SU-DHL-6 (cell line): ENCODE data around the gene SBF1.

Experiments used
- H2AFZ ChIP-seq: fragments of 200-600 bp; sonication (generic); 2 replicates; pipeline ENCODE4 v1.6.1; 2014; ENCODE audit warnings: low read depth, mild to moderate bottlenecking, moderate library complexity, mixed read lengths, antibody characterized with exemption, low read length; ENCODE audit not compliant: severe bottlenecking
- H3F3A ChIP-seq: fragments of 200-600 bp; shearing (Covaris generic); 2 replicates; pipeline ENCODE4 v1.6.0; 2016; ENCODE audit warnings: antibody characterized with exemption, mild to moderate bottlenecking; ENCODE audit not compliant: insufficient read depth
- H3K27ac ChIP-seq: fragments of 200-600 bp; sonication (generic); 2 replicates; pipeline ENCODE4 v1.5.1; 2016; ENCODE audit warnings: low read depth, mild to moderate bottlenecking, low read length, moderate library complexity, mixed read lengths
- H3K27me3 ChIP-seq: fragments of 200-600 bp; sonication (generic), shearing (Covaris generic); 2 replicates; pipeline ENCODE4 v1.6.0; 2014; ENCODE audit warnings: mild to moderate bottlenecking, low read length
- H3K36me3 ChIP-seq: fragments of 200-600 bp; sonication (generic); 2 replicates; pipeline ENCODE4 v1.6.1; 2014; ENCODE audit warnings: mild to moderate bottlenecking, low read length, mixed read lengths
- H3K4me2 ChIP-seq: fragments of 300-600, 200-600 bp; shearing (Covaris generic), sonication (generic); 2 replicates; pipeline ENCODE4 v1.6.0; 2014; ENCODE audit warnings: low read length, low read depth, mild to moderate bottlenecking; ENCODE audit not compliant: poor library complexity, severe bottlenecking
- H3K4me3 ChIP-seq: fragments of 200-600 bp; sonication (generic); 2 replicates; pipeline ENCODE4 v1.5.1; 2014; ENCODE audit warnings: antibody characterized with exemption, low read length, mild to moderate bottlenecking, mixed read lengths; ENCODE audit not compliant: insufficient read depth, poor library complexity, severe bottlenecking
- H3K79me2 ChIP-seq: fragments of 200-600 bp; sonication (generic); 2 replicates; pipeline ENCODE4 v1.6.1; 2014; ENCODE audit warnings: mild to moderate bottlenecking, low read length, moderate library complexity; ENCODE audit not compliant: insufficient read depth
- H3K9ac ChIP-seq: fragments of 200-600 bp; sonication (generic); 2 replicates; pipeline ENCODE4 v1.7.0; 2014; ENCODE audit warnings: mild to moderate bottlenecking, low read length
- H3K9me2 ChIP-seq: fragments of 200-600 bp; sonication (generic); replicated peaks from 2 replicates; pipeline ENCODE4 v1.6.1; 2014; ENCODE audit warnings: low read length; ENCODE audit not compliant: insufficient read depth
- H3K9me3 ChIP-seq: fragments of 200-600 bp; sonication (generic); 2 replicates; pipeline ENCODE4 v1.6.1; 2014; ENCODE audit warnings: low read length, mixed read lengths; ENCODE audit not compliant: insufficient read depth
- H4K20me1 ChIP-seq: fragments of 200-600 bp; sonication (generic); 2 replicates; pipeline ENCODE4 v1.6.1; 2014; ENCODE audit warnings: low read depth, mild to moderate bottlenecking, antibody characterized with exemption, low read length, moderate library complexity, mixed read lengths
- EZH2phosphoT487 ChIP-seq: fragments of 200-600 bp; sonication (generic), shearing (Covaris generic); conservative IDR thresholded peaks from 2 replicates; pipeline ENCODE4 v1.6.1; 2018; ENCODE audit warnings: mild to moderate bottlenecking, antibody characterized with exemption, low read length, moderate library complexity, mixed read lengths
- TF ChIP-seq, protein P1 (sequence below): fragments of 200-600 bp; sonication (generic); IDR thresholded peaks from one replicate; pipeline ENCODE4 v1.5.1; 2017; ENCODE audit warnings: antibody characterized with exemption, mild to moderate bottlenecking, low read length, moderate library complexity; ENCODE audit not compliant: insufficient read depth, poor library complexity, severe bottlenecking

SBF1 gene

DNA sequence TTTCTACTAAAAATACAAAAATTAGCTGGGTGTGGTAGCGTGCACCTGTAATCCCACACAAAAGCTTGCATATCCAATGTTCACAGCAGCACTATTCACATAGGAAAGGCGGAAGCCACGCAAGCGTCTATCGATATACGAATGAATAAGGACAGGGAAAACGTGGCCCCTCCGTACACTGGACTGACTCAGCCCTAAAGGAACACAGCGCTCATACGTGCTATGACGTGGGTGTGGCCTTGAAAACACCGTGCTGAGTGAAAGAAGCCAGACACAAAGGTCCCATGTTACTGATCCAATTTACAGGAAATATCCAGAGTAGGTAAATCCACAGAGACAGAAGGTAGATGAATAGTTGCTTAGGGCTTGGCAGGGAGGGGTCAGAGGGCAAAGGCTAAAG, 25.6 kb upstream of the SBF1 start:
- Histone ChIP-seq H3K9me2 (no peaks in the 10 kb centered on the region), H4K20me1 (no peaks in the 10 kb centered on the region), H3K36me3 (no peaks in the 10 kb centered on the region), H3K27me3 (no peaks in the 10 kb centered on the region), H3K9ac (no peak overlapping the region), H3K27ac (no peak overlapping the region), H3K4me2 (no peak overlapping the region), H3K79me2 (no peaks in the 10 kb centered on the region), H3K9me3 (no peaks in the 10 kb centered on the region), H3K4me3 (no peak overlapping the region), H3F3A (no peaks in the 10 kb centered on the region), H2AFZ (no peak overlapping the region)
- TF ChIP-seq, protein P1, sequence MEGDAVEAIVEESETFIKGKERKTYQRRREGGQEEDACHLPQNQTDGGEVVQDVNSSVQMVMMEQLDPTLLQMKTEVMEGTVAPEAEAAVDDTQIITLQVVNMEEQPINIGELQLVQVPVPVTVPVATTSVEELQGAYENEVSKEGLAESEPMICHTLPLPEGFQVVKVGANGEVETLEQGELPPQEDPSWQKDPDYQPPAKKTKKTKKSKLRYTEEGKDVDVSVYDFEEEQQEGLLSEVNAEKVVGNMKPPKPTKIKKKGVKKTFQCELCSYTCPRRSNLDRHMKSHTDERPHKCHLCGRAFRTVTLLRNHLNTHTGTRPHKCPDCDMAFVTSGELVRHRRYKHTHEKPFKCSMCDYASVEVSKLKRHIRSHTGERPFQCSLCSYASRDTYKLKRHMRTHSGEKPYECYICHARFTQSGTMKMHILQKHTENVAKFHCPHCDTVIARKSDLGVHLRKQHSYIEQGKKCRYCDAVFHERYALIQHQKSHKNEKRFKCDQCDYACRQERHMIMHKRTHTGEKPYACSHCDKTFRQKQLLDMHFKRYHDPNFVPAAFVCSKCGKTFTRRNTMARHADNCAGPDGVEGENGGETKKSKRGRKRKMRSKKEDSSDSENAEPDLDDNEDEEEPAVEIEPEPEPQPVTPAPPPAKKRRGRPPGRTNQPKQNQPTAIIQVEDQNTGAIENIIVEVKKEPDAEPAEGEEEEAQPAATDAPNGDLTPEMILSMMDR, result no peak
- TF ChIP-seq EZH2phosphoT487, result no peak

DNA sequence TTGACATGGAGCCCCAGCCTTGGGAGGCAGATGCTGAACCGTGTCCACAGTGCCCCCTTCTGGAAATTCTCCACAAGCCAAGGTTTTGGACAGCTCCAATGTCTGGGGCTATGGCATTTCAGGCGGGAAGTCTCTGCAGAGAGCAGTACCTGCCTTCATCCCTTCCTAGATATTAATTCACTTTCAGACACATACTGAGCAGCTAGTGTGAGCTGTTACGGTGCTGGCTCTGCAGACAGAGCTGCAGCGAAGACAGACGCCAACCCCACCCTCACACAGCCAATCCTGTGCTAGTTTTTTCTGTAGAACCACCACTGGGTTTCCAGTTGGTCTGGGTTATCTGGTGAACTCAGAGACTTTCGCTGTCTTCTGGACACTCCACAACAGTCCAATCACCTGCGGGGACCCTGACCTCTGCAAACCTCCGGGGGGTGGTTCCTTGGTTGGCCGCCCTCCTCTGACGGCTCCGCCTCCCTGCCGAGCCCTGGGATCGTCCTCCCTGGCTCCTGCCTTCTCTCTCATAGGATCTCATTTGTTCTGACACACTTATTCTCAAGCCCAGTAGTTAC, 23.6 kb upstream of the SBF1 start:
- no peaks in the 10 kb centered on the region for H3K9me2 ChIP-seq
- no peak overlapping the region for H3K27ac ChIP-seq
- H3K79me2 ChIP-seq, result no peaks in the 10 kb centered on the region
- H3K9me3 ChIP-seq, result no peaks in the 10 kb centered on the region
- no peak for TF ChIP-seq EZH2phosphoT487
- TF ChIP-seq, protein P1, result peak; percentile 69
- H3K9ac ChIP-seq, result no peak overlapping the region
- H2AFZ ChIP-seq, result no peak overlapping the region
- H3F3A ChIP-seq, result no peaks in the 10 kb centered on the region
- no peaks in the 10 kb centered on the region for H4K20me1 ChIP-seq
- H3K36me3 ChIP-seq, result no peaks in the 10 kb centered on the region
- H3K27me3 ChIP-seq, result no peaks in the 10 kb centered on the region
- H3K4me2 ChIP-seq, result no peak overlapping the region
- no peak overlapping the region for H3K4me3 ChIP-seq

DNA sequence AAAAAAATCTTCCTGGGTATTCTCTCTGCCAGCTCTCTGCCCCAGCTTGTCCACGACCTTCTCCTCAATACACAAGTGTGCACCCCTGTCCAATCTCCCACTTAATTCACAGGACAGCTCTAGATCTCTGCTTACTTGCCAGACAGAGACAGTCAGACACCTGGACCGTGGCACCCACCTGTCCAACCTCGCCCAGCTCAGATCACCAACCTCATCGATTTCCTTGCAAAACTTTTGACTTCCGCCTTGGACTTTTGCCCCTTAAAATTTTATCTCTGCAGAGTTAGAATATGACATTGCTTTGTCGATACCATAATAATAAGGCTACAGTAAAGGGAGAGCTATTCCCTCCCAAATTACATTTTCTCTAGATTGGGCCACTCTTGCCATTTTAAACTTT, 22.3 kb upstream of the SBF1 start:
- Histone ChIP-seq H3K9me2 (no peaks in the 10 kb centered on the region), H3K4me2 (no peak overlapping the region), H3K9me3 (no peaks in the 10 kb centered on the region), H3K4me3 (no peak overlapping the region), H3F3A (no peaks in the 10 kb centered on the region), H3K79me2 (no peaks in the 10 kb centered on the region), H3K9ac (no peak overlapping the region), H3K36me3 (no peaks in the 10 kb centered on the region), H2AFZ (no peak overlapping the region), H3K27ac (no peak overlapping the region), H4K20me1 (no peaks in the 10 kb centered on the region), H3K27me3 (no peaks in the 10 kb centered on the region)
- TF ChIP-seq EZH2phosphoT487, result no peak
- TF ChIP-seq, protein P1, result no peak
